Cardiac muscle cell (in vitro differentiated cells and primary cell): ENCODE data around the gene SFXN3. TPM values are rescaled to one million over a fixed set of nuclear protein-coding genes. Genes with fewer than 3 reads are reported as not detected.

Source experiments
- DNase-seq, 2 donors: peaks; one replicate each; pipeline versions ENCODE4 v3.0.0 to v3.0.0-alpha.2; 2010 to 2017; ENCODE audit warnings: low read depth in 1 of 2, low spot score in 1 of 2
- H3K27ac ChIP-seq: fragments of 200-600 bp; sonication (generic); 2 replicates; pipeline ENCODE4 v1.5.1; 2016
- H3K27me3 ChIP-seq: fragments of 200-600 bp; sonication (generic); 2 replicates; pipeline ENCODE4 v1.6.0; 2016; ENCODE audit warnings: control low read depth
- H3K36me3 ChIP-seq: fragments of 200-600 bp; sonication (generic); 2 replicates; pipeline ENCODE4 v1.5.1; 2016; ENCODE audit warnings: control low read depth
- H3K4me1 ChIP-seq: fragments of 200-600 bp; sonication (generic); 2 replicates; pipeline ENCODE4 v1.8.1; 2017; ENCODE audit warnings: low read depth, mild to moderate bottlenecking, mixed run types
- H3K4me3 ChIP-seq: fragments of 200-600 bp; sonication (generic); 2 replicates; pipeline ENCODE4 v1.5.1; 2016; ENCODE audit warnings: mild to moderate bottlenecking
- H3K9me3 ChIP-seq: fragments of 200-600 bp; sonication (generic); 2 replicates; pipeline ENCODE4 v1.5.1; 2017; ENCODE audit warnings: low read depth, mild to moderate bottlenecking, control low read depth
- CTCF ChIP-seq: IDR thresholded peaks from 2 replicates; pipeline ENCODE4 v1.5.1; 2012; ENCODE audit warnings: low read depth, mild to moderate bottlenecking, low read length
- polyA plus RNA-seq: library from polyadenylated mRNA; unstranded; fragments of >200 nt; fragmentation: Nextera tagmentation; extraction: Ambion mirVana; gene quantifications from 2 replicates; pipeline ENCODE4 v1.2.1, GENCODE V29; 2016
- total RNA-seq: library from RNA; depleted of rRNA; stranded (reverse); fragments of >200 nt; gene quantifications from 2 replicates; pipeline ENCODE4 v1.2.3, GENCODE V29; 2016

SFXN3 gene
- total and polyA plus RNA-seq, 2 experiments from 2014 or later = 23.4 to 37.8 TPM

DNA sequence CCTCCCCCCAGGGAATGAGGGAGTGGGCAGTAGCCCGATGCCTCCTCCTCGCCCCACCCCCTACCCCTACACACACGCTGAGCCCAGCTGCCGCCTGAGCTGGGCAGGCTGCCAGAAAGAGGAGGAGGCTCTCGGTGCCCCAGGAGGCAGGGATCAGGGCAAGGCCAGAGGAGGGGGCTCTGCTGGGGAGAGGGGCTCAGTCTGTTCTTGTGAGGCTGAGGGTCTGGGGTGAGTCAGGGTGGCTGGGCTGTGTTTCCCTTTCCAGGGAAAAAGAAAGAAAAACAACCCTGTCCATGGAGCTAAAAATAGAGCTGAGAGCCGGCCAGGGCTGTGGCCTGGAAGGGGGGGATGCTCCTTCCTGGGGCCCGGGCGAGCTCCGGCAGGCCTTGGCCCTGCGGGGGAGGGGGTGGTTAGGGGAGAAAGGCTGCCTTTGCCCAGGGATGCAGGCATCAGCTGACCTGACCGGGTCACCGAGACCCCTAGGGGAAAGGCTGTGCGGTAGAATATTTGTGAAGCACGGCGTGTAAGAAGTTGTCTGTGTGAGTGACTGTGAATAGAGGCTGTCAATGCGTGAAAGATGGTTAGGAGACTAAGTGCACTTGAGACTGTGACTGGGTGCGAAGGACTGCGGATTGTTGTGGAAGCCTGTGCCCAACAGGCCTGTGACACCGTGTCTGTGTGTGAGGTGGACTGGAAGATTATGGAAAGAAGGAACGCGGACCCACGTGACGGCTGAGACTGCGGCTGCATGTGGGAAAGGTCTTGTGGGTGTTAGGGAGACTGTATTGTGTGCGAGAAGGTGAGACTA is 32.6 kb upstream of the SFXN3 start:
- H3K4me1 ChIP-seq = peaks cover 14% of the 10 kb centered on the region

DNA sequence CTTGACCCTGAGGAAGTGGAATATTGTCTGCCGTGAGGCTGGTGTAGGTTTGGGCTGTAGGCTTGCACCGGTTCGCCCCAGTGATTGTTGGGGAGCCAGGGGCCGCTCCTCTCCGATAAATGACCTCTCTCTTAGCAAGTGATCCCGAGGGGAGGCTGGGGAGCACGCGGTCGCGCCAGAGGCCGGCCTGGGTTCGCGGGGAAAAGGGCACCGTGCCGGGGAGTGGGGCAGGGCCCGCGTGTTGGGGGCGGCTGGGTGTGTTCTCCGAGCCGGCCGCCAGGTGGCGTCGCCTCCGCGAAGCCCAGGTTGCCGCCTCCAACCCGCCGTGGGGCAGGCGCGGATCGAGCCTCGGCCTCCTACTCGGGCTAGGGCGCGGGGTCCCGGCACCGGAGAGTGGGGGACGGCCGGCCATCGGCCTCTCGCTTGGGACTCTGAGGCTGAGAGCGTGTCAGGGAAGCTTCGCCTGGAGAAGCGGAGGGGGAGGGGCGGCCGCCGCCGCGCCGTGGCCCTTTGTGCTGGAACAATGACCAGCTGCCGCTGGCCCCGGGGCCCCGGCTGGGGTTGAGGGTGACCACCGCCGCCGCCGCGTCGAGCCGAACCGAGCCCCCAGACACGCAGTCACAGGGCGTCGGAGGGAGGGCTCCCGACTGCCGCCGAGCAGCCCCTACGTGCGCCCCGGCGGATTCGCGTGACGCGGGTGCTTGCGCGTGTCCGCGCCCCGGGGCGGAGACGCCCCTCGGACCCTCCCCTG is 31.9 kb upstream of the SFXN3 start:
- no peaks in the 10 kb centered on the region for H3K27me3 ChIP-seq
- DNase-seq = peak; percentile 84 to 86
- peaks cover 12% of the 10 kb centered on the region for H3K36me3 ChIP-seq
- H3K4me1 ChIP-seq = peaks cover 14% of the 10 kb centered on the region
- H3K4me3 ChIP-seq = peak overlapping the region; percentile 73
- no peaks in the 10 kb centered on the region for H3K9me3 ChIP-seq
- H3K27ac ChIP-seq = peak overlapping the region; percentile 99
- TF ChIP-seq CTCF = peak; percentile 78

More for the DNA sequence above, 32.6 kb upstream of the SFXN3 start:
- peak; percentile 89 for DNase-seq
- Histone ChIP-seq H3K27me3 (no peaks in the 10 kb centered on the region), H3K9me3 (no peaks in the 10 kb centered on the region), H3K36me3 (peaks cover 5% of the 10 kb centered on the region), H3K27ac (peak overlapping the region; percentile 99), H3K4me3 (peak overlapping the region; percentile 73)
- no peak for TF ChIP-seq CTCF

DNA sequence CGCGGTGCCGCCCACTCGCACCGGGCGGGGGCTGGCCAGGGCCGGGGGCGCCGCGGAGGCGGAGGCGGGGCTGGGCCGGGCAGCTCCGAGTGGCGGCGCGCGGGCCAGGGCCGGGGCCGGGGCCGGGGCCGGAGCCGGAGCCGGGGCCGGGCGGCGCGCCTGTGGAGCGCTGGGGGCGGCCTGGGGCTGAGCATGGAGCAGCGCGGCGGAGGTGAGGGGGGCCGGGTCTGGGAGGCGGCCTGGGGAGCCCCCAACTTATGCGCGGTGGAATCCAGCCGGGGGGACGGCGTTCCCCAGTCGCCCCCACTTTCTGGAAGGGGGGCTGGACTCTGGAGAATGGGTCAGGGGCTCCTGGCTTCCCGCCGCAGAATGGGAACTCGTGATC is 31.3 kb upstream of the SFXN3 start, which contains the start of gene LZTS2:
LZTS2 (plus strand) TSS at position 67 of the 385 bp plus-strand sequence. CDS start 2,731 bp downstream, outside the sequence.
- no peak for TF ChIP-seq CTCF
- Histone ChIP-seq H3K4me3 (peak within 1 kb of the TSS; percentile 73), H3K4me1 (peaks cover 14% of the 10 kb centered on the region), H3K36me3 (peaks cover 18% of the 10 kb centered on the region), H3K27ac (peak within 1 kb of the TSS; percentile 99), H3K9me3 (no peaks in the 10 kb centered on the region), H3K27me3 (no peaks in the 10 kb centered on the region)
- no peak for DNase-seq

DNA sequence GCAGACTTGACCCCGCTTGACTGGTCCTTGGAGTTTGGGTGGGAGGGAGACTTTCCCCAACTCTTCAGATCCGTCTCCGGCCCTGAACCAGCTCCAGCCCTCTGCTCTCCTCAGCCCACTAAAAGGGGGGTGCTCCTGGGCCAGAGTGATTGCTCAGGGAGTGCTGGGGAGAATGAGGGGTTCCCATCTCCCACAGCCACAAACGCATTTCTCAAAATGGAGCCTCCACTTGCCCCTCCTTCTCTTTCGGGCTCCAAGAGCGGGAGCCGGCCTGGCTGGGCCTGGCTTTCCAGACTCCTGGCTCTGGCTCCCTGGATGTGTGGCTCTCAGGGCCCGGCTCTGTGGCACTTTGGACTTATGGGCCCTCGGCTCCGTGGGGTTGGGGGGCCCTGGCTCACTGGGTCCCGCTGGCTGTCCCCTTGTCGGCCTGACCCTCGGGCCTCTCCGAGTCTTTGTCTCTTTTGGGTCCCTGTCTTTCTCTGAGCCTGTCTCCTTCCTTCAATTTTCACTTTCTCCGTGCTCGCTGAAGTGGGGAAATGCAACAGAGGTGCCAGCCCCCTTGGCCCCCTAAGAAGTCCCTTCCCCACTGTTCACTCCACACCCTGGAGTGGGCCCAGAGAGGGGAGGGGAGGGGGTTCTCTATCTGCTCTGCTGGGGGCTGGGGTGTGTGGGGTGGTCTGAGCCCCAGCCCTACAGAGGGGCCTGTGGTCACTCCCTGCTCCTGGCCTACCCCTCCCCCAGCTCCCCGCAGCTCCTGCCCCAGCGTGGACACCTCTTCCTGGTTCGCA is 30.7 kb upstream of the SFXN3 start:
- Histone ChIP-seq H3K9me3 (no peaks in the 10 kb centered on the region), H3K36me3 (peaks cover 23% of the 10 kb centered on the region), H3K4me1 (peaks cover 14% of the 10 kb centered on the region), H3K27me3 (no peaks in the 10 kb centered on the region), H3K27ac (peak overlapping the region; percentile 99), H3K4me3 (peak overlapping the region; percentile 73)
- no peak for TF ChIP-seq CTCF
- peak in 1 of 2 donors; percentile 55 for DNase-seq

DNA sequence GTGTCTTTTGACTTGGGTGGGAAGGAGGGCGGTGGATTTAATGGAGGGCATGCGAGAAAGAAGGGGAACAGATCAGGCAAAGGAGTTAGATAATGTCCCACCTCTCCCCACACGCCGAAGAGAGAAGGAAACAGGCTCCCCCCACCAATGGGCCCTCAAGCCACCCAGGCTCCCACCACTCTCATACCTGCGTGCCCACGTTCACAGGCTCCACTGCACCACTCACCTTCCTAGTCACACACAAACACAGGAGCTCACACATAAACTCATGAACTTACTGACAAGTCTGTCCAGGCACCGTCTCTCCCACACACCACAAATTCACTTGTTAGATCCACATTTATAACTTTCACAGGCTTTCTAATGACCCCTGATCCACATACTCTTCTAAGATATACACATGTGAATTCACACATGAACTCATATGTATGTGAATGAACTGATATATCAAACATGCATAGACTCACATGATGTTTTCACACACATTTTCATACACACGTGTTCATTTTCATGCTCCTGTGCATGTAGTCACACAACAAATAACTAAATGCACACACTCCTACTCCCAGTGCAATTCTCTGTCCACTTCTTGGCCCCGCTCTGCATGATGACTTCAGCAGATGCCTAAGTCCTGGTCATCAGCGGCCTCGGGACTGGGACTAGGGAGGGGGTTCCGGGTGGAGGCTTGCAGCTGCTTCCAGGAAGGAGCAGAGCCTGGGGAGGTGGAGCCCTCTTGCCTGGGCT is 29.9 kb upstream of the SFXN3 start:
- Histone ChIP-seq H3K27me3 (no peaks in the 10 kb centered on the region), H3K9me3 (no peaks in the 10 kb centered on the region), H3K4me3 (peak overlapping the region; percentile 73), H3K36me3 (peaks cover 31% of the 10 kb centered on the region), H3K4me1 (peaks cover 14% of the 10 kb centered on the region), H3K27ac (peak overlapping the region; percentile 99)
- no peak for TF ChIP-seq CTCF
- peak; percentile 21 to 92 for DNase-seq
